Astrocyte of the cerebellum (primary cell): ENCODE data around the gene KCNMA1.

Source experiments
- DNase-seq: peaks from one replicate; pipeline ENCODE4 v3.0.0-alpha.2; 2011; ENCODE audit warnings: low read depth
- H3K4me3 ChIP-seq: 2 replicates; pipeline ENCODE4 v1.5.1; 2011; ENCODE audit warnings: mild to moderate bottlenecking, low read depth, low read length, moderate library complexity
- in situ Hi-C: cut with HindIII; loops from 2 replicates; pipeline ENCODE4 v1.10.0; 2017; ENCODE audit warnings: low sequenced_read_pairs
- TF ChIP-seq, protein P1 (sequence below): IDR thresholded peaks from 2 replicates; pipeline ENCODE4 v1.5.1; 2012; ENCODE audit warnings: low read length, low read depth, moderate library complexity, mild to moderate bottlenecking; ENCODE audit errors: missing control alignments

The KCNMA1 gene

GRCh38 chr10:77516575-77516974 lies 121.0 kb downstream of the KCNMA1 start:
- in situ Hi-C loops = no loop called here
- DNase-seq = no peak
- TF ChIP-seq, protein P1, sequence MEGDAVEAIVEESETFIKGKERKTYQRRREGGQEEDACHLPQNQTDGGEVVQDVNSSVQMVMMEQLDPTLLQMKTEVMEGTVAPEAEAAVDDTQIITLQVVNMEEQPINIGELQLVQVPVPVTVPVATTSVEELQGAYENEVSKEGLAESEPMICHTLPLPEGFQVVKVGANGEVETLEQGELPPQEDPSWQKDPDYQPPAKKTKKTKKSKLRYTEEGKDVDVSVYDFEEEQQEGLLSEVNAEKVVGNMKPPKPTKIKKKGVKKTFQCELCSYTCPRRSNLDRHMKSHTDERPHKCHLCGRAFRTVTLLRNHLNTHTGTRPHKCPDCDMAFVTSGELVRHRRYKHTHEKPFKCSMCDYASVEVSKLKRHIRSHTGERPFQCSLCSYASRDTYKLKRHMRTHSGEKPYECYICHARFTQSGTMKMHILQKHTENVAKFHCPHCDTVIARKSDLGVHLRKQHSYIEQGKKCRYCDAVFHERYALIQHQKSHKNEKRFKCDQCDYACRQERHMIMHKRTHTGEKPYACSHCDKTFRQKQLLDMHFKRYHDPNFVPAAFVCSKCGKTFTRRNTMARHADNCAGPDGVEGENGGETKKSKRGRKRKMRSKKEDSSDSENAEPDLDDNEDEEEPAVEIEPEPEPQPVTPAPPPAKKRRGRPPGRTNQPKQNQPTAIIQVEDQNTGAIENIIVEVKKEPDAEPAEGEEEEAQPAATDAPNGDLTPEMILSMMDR = no peak
- H3K4me3 ChIP-seq = no peak overlapping the region

DNA sequence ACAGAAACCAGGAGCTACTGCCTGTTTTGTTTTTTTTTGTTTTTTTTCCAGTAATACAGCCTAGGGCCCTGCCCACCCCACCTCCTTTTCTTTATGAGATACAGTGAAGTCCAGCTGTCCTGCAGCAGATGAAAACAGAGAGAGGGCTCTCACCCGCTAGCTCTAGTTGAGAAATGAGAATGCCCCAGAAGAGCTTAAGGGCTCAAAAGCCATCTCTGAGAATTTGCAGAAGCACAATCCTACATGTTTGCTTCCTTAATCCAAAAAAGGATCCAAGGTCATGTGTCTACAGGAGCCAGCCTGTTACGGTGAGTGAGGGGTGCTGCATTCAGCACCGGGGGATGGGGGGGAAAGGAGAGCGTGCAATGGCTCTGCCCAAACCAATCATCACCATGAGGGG lies 122.7 kb downstream of the KCNMA1 start:
- in situ Hi-C loops = loop anchor here (5.0 kb wide), 1 partner anchor 47 kb away; no protein-coding TSS in a partner anchor
- no peak for DNase-seq
- TF ChIP-seq, protein P1 = no peak
- H3K4me3 ChIP-seq = no peak overlapping the region

- peak; percentile 65 for DNase-seq
- H3K4me3 ChIP-seq = no peak overlapping the region
- TF ChIP-seq, protein P1 = no peak
- in situ Hi-C loops = loop anchor here (5.0 kb wide), 1 partner anchor 48 kb away; no protein-coding TSS in a partner anchor
Observed at GRCh38 chr10:77513781-77514331, 123.8 kb downstream of the KCNMA1 start.

- DNase-seq = no peak
- in situ Hi-C loops = loop anchor here (5.0 kb wide), 1 partner anchor 49 kb away; no protein-coding TSS in a partner anchor
- H3K4me3 ChIP-seq = no peak overlapping the region
- TF ChIP-seq, protein P1 = no peak
Observed at GRCh38 chr10:77513220-77513619, 124.4 kb downstream of the KCNMA1 start.

DNA sequence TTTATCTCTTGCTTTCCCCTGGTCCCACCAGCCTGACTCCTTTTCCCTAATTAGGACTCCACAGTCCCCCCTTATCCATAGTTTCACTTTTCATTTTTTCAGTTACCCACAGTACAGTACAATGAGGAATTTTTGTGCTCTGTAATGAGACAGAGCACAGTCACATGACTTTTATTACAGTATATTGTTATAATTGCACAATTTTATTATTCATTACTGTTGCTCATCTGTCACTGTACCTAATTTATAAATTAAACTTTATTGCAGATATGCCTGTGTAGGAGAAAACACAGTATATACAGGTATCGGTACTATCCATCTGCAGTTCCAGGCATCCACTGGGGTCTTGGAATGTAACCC lies 125.4 kb downstream of the KCNMA1 start:
- DNase-seq = no peak
- in situ Hi-C loops = loop anchor here (5.0 kb wide), 1 partner anchor 50 kb away; no protein-coding TSS in a partner anchor
- TF ChIP-seq, protein P1 = no peak
- H3K4me3 ChIP-seq = no peak overlapping the region

GRCh38 chr10:77511498-77512218 lies 126.0 kb downstream of the KCNMA1 start:
- in situ Hi-C loops = loop anchor here (5.0 kb wide), 1 partner anchor 51 kb away; no protein-coding TSS in a partner anchor
- TF ChIP-seq, protein P1 = no peak
- H3K4me3 ChIP-seq = no peak overlapping the region
- DNase-seq = no peak
